ENCODE results near the gene BTF3. TPM values are rescaled to one million over a fixed set of nuclear protein-coding genes. Genes with fewer than 3 reads are reported as not detected.
"Not testable (repeated sequence)": the region's sequence is repeated elsewhere in the genome, so short reads cannot be mapped to it uniquely, and the experiment has no call there.

Gene BTF3
- 799 TPM for polyA plus RNA-seq (2013, experiment 1 of 2)
- polyA plus RNA-seq (2013, experiment 2 of 2), result 865 TPM

DNA sequence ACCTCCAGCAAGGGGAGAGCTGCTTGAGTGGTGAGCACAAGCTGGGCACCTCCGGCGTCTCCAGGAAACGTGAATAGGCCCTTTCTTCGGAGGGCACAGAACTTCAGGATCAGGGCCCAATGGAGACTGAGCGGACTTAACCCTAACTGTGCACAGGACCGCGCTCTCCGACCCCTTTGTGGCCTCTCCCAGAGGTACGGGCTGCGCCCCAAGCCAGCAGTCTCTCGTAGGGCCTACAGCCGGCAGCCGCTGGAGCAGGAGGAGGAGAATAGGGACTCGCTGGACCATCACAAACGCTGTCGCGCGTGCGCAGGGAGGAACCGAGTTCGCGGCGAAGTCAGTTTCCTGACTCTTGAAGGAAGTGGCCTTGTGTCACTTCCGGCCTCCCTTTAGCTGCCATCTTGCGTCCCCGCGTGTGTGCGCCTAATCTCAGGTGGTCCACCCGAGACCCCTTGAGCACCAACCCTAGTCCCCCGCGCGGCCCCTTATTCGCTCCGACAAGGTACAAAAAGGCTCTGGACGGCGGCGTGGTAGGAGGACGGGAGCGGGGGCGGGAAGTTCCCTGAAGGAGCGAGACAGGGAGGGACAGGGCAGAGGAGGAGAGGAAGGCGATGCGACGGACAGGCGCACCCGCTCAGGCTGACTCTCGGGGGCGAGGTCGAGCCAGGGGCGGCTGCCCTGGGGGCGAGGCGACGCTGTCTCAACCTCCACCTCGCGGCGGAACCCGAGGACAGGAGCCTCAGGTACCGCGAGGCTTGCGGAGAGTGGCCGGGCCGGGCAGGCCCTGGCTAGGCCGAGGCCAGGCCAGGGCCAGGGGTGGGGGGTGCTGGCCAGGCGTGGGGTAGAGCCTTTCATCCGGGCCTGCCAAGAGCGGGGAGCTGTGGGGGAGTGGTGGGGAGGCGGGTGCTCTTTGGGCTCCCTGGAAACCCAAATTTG lies at the start of gene BTF3:
Gene BTF3, plus strand, starts transcription at position 386 of the 936 bp plus-strand sequence. Its CDS starts 226 bp downstream, at position 612.
- no peaks in the 10 kb centered on the region for H3K4me1 ChIP-seq (ENCODE audit: control insufficient read depth, insufficient read depth, low read length, poor library complexity, severe bottlenecking)
- 1% methylated on average over 35 to 56 of the region's 67 CpGs for WGBS, 2 experiments (ENCODE audit: insufficient coverage in 2 of 2)
- peak within 1 kb of the TSS; percentile 92 for H3K4me3 ChIP-seq (ENCODE audit: extremely low read depth, insufficient read depth, low read length, poor library complexity, severe bottlenecking)
- H3K9me3 ChIP-seq (ENCODE audit: control insufficient read depth, low read length), result no peaks in the 10 kb centered on the region
- peaks cover 30% of the 10 kb centered on the region for H3K36me3 ChIP-seq (ENCODE audit: control insufficient read depth, insufficient read depth, low read length)
- peak within 1 kb of the TSS; percentile 89 for H3K27ac ChIP-seq (ENCODE audit: low read depth, low read length, severe bottlenecking)

DNA sequence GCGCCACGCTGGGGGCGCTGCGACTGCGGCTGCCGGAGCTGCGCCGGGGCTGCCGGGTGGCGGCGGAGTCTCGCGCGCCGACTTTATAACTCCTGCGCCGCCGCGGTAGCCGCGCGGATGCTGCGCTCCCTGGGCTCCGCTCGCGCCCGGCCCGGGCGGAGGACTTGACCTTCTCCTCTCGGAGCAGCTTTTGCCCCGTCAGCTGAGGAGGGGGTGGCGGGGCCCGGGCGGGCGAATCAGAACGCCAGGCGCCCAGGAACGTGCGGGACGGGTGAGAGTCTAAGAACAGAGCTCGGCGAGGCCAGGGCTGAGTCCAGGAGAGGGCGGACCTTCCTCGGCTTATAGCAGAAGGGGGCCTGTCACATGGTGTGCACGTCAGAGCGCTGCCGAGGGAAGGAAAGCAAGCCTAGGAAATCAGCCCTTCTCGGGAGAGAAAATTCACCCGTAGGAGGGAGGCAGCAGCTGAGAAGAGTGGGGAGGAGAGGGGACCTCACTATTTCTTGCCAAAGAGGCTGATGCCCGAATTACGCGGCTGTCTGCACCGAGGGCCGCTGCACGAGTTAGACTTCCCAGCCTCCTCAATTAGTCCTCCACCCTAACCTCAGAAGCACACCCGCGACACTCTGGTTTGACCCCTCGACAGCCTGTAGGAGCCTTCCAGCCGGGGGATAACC lies 49.6 kb upstream of the BTF3 start, which contains the start of gene FOXD1:
Gene FOXD1, minus strand, starts transcription at position 315 of the 674 bp plus-strand sequence. CDS start 415 bp downstream, outside the sequence.
- Histone ChIP-seq H3K36me3 (ENCODE audit: control insufficient read depth, insufficient read depth, low read length) (peaks cover 6% of the 10 kb centered on the region), H3K27ac (ENCODE audit: low read depth, low read length, severe bottlenecking) (peak within 1 kb of the TSS; percentile 36), H3K4me3 (ENCODE audit: extremely low read depth, insufficient read depth, low read length, poor library complexity, severe bottlenecking) (peak within 1 kb of the TSS; percentile 55), H3K9me3 (ENCODE audit: control insufficient read depth, low read length) (no peaks in the 10 kb centered on the region), H3K4me1 (ENCODE audit: control insufficient read depth, insufficient read depth, low read length, poor library complexity, severe bottlenecking) (peaks cover 4% of the 10 kb centered on the region)
- WGBS, 2 experiments (ENCODE audit: insufficient coverage in 2 of 2), result 0 to 1% methylated on average over 51 to 52 of the region's 59 CpGs

DNA sequence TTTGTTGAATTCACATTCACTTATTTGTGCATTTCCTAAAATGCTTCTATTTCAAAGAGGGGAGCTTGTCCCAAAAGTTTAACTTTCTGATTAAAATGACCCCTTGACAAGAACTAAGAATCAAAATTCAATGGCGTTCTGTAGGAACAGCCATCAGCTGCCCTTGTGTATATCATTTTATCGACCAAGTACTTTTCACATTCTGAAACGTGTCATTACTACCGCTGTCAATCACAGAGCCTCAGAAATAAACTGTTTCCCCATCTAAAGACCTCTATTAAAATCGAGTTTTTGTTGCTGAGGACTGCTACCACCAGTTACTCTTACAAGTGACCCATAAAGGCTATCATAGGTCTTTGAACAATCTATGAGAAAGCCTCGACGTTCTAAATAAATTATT lies 48.1 kb upstream of the BTF3 start:
- no peaks in the 10 kb centered on the region for H3K36me3 ChIP-seq (ENCODE audit: control insufficient read depth, insufficient read depth, low read length)
- WGBS, 2 experiments (ENCODE audit: insufficient coverage in 2 of 2), result 14 to 17% methylated on average over 5 of the region's 7 CpGs
- no peaks in the 10 kb centered on the region for H3K9me3 ChIP-seq (ENCODE audit: control insufficient read depth, low read length)
- H3K27ac ChIP-seq (ENCODE audit: low read depth, low read length, severe bottlenecking), result no peak overlapping the region
- H3K4me3 ChIP-seq (ENCODE audit: extremely low read depth, insufficient read depth, low read length, poor library complexity, severe bottlenecking), result no peak overlapping the region
- H3K4me1 ChIP-seq (ENCODE audit: control insufficient read depth, insufficient read depth, low read length, poor library complexity, severe bottlenecking), result peaks cover 4% of the 10 kb centered on the region

DNA sequence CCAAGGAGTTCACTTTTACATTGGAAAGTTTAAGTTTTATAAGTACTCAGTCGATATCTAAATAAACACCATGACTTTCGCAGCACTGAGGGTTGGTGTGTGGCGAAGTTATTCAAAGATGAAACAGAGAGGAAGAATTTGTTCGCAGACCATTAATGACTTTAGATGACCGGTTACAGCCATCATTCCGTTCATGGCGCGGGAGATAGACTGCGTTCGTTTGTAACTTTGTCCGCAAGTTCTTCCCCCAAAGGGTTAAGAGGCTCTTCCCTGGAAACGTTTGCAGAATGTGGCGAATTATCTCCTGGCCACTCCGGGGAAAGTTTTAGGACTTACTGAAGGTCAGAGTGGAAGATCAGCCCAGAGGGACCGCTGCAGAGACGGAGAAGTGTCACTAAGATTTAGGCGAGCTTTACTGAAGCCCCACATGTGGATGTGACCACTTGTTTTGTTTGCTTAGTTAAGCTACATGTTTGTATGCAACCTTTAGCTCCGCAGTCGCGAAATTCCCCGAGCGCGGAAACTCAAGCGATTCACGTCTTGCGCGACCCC lies 47.5 kb upstream of the BTF3 start:
- no peak overlapping the region for H3K27ac ChIP-seq (ENCODE audit: low read depth, low read length, severe bottlenecking)
- no peaks in the 10 kb centered on the region for H3K36me3 ChIP-seq (ENCODE audit: control insufficient read depth, insufficient read depth, low read length)
- H3K4me1 ChIP-seq (ENCODE audit: control insufficient read depth, insufficient read depth, low read length, poor library complexity, severe bottlenecking), result peaks cover 4% of the 10 kb centered on the region
- H3K4me3 ChIP-seq (ENCODE audit: extremely low read depth, insufficient read depth, low read length, poor library complexity, severe bottlenecking), result peak overlapping the region; percentile 35
- H3K9me3 ChIP-seq (ENCODE audit: control insufficient read depth, low read length), result no peaks in the 10 kb centered on the region
- 0 to 3% methylated on average over 15 to 21 of the region's 27 CpGs for WGBS, 2 experiments (ENCODE audit: insufficient coverage in 2 of 2)

DNA sequence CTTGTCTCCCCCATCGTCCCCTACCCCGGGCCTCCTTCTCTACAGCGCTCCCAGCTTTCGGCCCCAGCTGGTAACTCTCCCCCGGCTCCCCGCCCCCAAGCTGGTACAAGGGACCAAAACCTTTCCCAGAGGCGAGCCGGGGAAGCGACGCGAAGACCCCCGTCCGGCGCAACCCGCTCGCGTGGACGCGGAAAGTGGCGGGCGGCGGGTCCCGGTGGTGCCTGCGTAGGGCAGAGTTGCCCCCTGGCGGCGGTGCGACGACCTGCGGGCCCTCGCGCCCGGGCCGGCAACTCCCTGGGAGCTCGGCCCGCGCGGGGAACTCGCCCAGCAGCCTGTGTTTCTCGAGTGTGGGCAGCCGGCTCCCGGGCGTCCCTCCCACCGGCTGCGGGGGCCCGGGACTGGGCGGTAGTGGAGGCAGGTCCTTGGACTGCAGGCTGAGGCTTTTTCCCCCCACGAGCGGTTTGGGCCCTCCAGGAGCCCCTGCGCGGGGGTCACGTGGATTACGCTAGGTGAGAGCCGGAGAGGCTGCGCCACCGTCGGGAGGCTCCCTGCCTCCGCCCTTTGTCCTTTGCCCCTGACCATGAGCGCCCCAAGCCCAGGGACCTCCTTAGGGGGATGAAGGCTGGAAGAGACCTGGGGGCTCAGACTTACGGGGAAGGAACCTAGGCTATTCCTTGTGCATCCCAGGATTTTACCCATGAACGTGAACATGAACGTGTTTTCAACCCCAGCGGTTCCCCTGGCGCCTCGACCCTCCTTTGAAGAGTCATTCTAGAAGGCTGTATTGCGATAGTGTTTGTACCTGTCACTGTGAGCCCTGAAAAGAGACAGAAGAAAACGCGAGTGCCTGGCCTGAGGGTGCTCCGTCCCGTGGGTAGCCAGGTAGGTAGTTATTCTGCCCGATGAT lies 46.8 kb upstream of the BTF3 start:
- Histone ChIP-seq H3K4me1 (ENCODE audit: control insufficient read depth, insufficient read depth, low read length, poor library complexity, severe bottlenecking) (peaks cover 4% of the 10 kb centered on the region), H3K4me3 (ENCODE audit: extremely low read depth, insufficient read depth, low read length, poor library complexity, severe bottlenecking) (peak overlapping the region; percentile 35), H3K27ac (ENCODE audit: low read depth, low read length, severe bottlenecking) (no peak overlapping the region), H3K36me3 (ENCODE audit: control insufficient read depth, insufficient read depth, low read length) (no peaks in the 10 kb centered on the region), H3K9me3 (ENCODE audit: control insufficient read depth, low read length) (no peaks in the 10 kb centered on the region)
- WGBS, 2 experiments (ENCODE audit: insufficient coverage in 2 of 2), result 3% methylated on average over 42 to 61 of the region's 70 CpGs

DNA sequence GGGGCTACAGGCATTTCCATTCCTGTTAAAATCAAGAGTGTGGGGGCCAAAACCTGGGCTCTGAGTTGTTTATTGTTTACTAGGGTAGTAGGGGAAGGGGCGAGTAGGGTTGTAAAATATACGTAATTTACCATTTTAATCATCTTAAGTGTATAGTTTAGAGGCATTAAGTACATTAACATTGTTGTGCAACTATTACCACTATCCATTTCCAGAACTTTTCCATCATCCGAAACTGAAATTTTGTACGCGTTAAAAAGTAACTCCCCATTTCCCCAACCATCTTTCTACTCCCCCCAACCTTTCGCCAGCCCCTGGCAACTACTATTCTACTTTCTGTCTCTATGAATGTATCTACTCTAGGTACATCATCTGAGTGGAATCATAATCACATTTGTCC lies 46.0 kb upstream of the BTF3 start:
- WGBS, 2 experiments (ENCODE audit: insufficient coverage in 2 of 2), result 93 to 100% methylated on average over 1 to 3 of the region's 6 CpGs
- H3K9me3 ChIP-seq (ENCODE audit: control insufficient read depth, low read length), result no peaks in the 10 kb centered on the region
- H3K4me1 ChIP-seq (ENCODE audit: control insufficient read depth, insufficient read depth, low read length, poor library complexity, severe bottlenecking), result peaks cover 4% of the 10 kb centered on the region
- no peaks in the 10 kb centered on the region for H3K36me3 ChIP-seq (ENCODE audit: control insufficient read depth, insufficient read depth, low read length)
- H3K27ac ChIP-seq (ENCODE audit: low read depth, low read length, severe bottlenecking), result no peak overlapping the region
- H3K4me3 ChIP-seq (ENCODE audit: extremely low read depth, insufficient read depth, low read length, poor library complexity, severe bottlenecking), result no peak overlapping the region

DNA sequence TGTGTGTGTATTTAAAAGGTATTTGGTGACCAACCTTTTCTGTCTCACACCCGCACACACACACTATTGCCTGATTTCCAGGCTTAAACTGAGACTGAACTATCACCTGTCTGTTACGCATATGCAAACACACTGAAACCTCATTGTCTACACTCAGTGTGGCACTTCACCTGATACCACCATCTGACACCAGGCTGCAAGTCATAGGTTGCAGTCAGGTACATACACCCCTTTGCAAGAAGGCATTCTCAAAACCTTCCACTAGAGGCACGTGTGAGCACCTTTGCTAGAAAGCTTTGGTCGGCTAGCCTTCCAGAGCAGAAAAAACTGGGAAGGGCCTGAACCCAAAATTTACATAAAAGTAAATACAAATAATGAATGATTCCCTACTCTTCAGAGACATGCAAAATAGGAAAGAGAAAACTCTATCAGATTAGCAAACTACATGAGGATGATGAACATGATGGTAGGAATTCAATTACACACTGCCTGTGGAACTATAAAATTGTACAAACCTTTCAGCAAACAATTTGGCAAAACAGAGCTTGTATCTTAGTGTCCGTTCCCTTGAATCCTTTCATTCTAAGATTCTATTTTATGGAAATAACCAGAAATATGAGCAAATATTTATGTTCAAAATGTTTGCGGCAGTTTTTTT lies 43.7 kb upstream of the BTF3 start:
- WGBS, 2 experiments (ENCODE audit: insufficient coverage in 2 of 2), result 0 to 57% methylated on average over 1 of the region's 6 CpGs
- Histone ChIP-seq H3K36me3 (ENCODE audit: control insufficient read depth, insufficient read depth, low read length) (no peaks in the 10 kb centered on the region), H3K27ac (ENCODE audit: low read depth, low read length, severe bottlenecking) (no peak overlapping the region), H3K4me1 (ENCODE audit: control insufficient read depth, insufficient read depth, low read length, poor library complexity, severe bottlenecking) (no peaks in the 10 kb centered on the region), H3K9me3 (ENCODE audit: control insufficient read depth, low read length) (no peaks in the 10 kb centered on the region), H3K4me3 (ENCODE audit: extremely low read depth, insufficient read depth, low read length, poor library complexity, severe bottlenecking) (no peak overlapping the region)

DNA sequence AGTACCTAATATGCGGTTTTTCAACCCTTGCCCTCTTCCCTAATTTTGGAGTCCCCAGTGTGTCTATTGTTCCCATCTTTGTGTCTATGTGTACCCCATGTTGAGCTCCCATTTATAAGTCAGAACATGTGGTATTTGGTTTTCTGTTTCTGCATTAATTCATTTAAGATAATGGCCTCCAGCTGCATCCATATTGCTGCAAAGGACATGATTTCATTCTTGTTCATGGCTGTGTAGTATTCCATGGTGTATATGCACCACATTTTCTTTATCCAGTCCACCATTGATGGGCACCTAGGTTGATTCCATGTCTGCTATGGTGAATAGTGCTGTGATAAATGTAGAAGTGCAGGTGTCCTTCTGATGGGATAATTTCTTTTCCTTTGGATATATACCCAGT lies 41.8 kb upstream of the BTF3 start:
- not testable (repeated sequence) for H3K27ac ChIP-seq (ENCODE audit: low read depth, low read length, severe bottlenecking); H3K4me3 ChIP-seq (ENCODE audit: extremely low read depth, insufficient read depth, low read length, poor library complexity, severe bottlenecking); H3K9me3 ChIP-seq (ENCODE audit: control insufficient read depth, low read length); H3K36me3 ChIP-seq (ENCODE audit: control insufficient read depth, insufficient read depth, low read length); H3K4me1 ChIP-seq (ENCODE audit: control insufficient read depth, insufficient read depth, low read length, poor library complexity, severe bottlenecking)
- WGBS, 2 experiments (ENCODE audit: insufficient coverage in 2 of 2), result 86% methylated on average over 1 of the region's 1 CpG; no CpG with 5 or more reads in 1 of the 2 experiments

DNA sequence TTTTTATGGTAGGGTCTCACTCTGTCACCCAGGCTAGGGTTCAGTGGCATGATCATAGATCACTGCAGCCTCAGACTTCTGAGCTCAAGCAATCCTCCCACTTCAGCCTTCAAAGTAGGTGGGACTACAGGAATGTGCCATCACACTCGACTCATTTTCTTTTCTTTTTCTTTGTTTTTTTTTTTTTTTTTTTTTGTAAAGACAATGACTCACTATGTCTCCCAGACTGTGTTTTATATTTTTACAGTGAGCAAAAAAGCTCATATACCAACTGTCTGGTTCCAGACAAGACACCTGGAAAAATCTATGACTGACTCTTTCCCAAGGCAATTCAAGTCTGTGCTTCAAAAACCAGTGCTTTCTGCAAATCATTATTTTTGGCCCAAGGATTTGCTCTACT lies 38.9 kb upstream of the BTF3 start:
- no peaks in the 10 kb centered on the region for H3K36me3 ChIP-seq (ENCODE audit: control insufficient read depth, insufficient read depth, low read length)
- H3K4me3 ChIP-seq (ENCODE audit: extremely low read depth, insufficient read depth, low read length, poor library complexity, severe bottlenecking), result no peak overlapping the region
- WGBS, 2 experiments (ENCODE audit: insufficient coverage in 2 of 2), result no CpG with 5 or more reads among the region's 1 CpG
- no peak overlapping the region for H3K27ac ChIP-seq (ENCODE audit: low read depth, low read length, severe bottlenecking)
- H3K9me3 ChIP-seq (ENCODE audit: control insufficient read depth, low read length), result no peaks in the 10 kb centered on the region
- no peaks in the 10 kb centered on the region for H3K4me1 ChIP-seq (ENCODE audit: control insufficient read depth, insufficient read depth, low read length, poor library complexity, severe bottlenecking)

All from mesodermal cell (in vitro differentiated cells).